HG02588 (cell line): ENCODE results near the gene MFSD6L.

Source experiments
- ATAC-seq: cut with Tn5 transposase; IDR thresholded peaks from one replicate; pipeline ENCODE4 v1.9.1; 2021; ENCODE audit warnings: mild to moderate bottlenecking, moderate library complexity; ENCODE audit not compliant: unreplicated experiment

The MFSD6L gene

DNA sequence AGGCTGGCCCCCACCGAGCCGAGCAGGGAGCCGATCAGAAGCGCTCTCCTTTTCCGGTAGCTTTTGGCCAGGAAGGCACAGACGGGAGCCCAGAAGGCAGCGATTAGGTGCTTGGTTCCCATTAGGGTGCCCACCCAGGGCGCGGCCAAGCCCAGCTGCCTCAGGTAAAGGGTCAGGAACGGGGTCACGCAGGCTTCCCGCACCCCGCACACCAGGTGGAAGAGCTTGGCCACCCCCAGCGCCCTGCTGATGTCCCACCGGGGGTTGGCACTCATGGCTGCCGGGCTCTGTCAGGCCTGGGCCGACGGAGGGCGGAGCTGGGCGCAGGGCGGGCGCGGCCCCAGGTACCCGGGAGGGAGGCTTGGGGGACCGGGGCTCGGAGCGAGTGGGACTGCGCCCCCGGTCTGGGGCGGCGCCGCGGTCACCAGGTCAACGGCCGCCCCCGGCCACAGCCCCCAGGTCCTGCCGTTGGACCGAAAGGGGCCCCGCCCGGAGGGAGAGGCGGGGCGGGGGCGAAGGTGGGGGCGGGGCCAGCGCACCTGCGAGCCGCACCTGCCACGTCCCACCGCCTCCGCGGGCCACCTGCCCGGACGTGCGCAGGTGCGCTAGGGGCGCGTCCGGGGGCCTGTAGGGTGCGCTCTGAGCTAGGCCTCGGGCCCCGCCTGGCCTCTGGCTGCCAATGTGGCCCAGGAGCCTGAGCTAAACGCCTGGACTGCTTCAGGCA, at the start of gene MFSD6L:
Gene MFSD6L (minus strand): TSS at position 520 of the 724 bp plus-strand sequence. CDS start 245 bp downstream, at position 275.
- ATAC-seq = no peak

GRCh38 chr17:8847891-8848290, 48.7 kb upstream of the MFSD6L start:
- no peak for ATAC-seq

- ATAC-seq = no peak
Observed at GRCh38 chr17:8846768-8847211, 47.6 kb upstream of the MFSD6L start.

DNA sequence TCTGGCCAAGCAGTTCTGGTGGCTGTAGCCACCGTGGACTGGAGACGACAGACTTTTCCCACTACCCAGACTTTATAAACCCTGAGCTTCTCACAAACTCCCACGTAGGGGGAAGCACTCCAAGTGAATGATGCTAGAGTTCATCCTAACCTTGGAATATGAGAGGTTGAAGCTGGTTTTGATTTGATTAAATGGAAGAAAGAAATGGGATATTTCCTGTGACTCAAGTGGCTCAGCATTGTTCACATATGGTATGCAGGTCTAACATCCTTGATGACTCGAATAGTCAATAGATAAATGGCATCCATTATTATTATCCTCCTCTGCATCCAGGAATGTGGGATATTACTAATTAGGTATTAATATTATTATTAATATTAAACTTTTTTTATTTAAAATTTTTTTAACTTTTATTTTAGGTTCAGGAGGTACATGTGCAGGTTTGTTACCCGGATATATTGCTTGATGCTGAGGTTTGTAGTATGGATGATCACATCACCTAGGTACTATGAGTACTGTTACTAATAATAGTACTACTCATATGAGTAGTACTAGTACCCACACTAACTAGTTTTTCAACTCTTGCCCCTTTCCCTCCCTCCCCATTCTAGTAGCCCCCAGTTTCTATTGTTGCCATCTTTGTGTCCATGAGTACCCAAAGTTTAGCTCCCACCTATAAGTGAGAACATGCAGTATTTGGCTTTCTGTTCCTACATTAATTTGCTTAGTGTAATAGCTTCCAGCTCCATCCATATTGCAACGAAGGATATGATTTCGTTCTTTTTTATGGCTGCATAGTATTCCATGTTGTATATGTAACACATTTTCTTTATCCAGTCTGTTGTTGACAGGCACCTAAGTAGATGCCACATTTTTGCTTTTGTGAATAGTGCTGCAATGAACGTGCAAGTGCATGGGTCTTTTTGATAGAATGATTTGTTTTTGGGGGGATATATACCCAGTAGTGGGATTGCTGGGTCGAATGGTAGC, 45.4 kb upstream of the MFSD6L start:
- ATAC-seq = no peak

DNA sequence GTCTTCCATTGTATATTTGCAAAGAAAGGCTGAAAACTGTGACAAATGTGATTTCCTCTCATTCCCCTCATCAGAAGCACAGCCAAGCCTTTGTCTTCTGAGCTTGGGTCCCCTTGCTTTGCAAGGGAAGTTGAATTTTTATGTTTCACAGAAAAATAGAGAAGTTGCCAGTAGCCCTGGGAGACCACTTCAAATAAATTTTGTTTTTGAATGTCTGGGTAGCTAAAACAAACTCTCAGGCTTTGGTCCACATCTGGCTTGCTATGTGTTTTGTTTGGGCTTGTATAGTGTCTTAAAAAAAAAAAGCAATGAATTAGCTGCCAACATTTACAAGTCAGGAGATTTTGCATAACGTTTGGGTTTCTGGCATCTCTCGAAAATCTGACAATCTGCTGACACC, 44.2 kb upstream of the MFSD6L start:
- no peak for ATAC-seq

- ATAC-seq = no peak
Observed at GRCh38 chr17:8841844-8842243, 42.7 kb upstream of the MFSD6L start.

DNA sequence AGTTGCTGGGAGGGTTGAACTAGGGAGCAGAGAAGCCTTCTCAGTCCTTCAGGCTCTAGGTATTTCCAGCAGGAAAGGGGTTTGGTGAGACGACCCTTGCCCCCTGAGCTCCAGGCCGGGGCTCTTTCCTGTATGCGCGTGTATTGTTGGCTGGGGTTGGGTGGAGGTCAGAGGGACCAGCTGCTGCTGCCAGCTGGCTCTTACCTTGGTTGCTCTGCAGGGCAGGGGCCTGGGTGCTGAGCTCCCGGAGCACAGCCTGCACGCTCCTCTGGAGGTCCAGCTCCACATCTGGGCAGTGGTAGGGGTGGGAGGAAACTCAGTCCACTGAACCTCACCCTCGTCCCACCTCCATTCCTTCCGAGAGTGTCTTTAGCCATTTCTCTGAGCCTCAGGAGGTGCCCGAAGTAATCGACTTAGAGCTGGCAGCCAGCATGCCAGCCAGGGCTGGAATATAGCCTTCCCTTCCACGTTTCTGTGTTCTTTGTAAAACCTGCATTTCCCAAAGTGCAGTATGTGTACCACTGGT, 40.3 kb upstream of the MFSD6L start:
- ATAC-seq = no peak

DNA sequence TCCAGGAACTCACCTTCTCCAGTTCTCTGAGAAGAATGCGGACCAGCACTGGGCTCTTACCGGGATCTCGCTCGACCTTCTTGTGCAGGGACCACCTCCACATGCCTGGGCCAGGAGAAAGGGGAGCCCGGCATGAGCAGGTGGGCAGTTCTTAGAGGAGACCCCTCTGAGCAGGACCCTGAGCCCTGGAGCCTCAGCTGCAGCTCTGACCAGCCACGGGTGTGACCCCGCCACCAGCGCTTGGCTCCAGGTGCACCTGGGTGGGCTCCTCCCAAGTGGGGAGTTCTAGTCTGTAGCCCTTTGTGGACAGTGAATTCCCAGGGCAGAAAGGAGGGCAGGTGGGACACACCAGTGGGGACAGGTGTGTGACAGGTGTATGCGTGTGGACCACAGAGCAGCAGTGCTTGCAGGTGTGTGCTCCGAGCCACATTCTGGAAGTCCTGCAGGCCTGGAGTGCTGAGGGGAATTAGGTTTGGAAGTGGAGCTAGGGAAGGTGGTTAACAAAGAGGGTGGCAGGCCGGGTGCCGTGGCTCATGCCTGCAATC, 39.5 kb upstream of the MFSD6L start:
- no peak for ATAC-seq

DNA sequence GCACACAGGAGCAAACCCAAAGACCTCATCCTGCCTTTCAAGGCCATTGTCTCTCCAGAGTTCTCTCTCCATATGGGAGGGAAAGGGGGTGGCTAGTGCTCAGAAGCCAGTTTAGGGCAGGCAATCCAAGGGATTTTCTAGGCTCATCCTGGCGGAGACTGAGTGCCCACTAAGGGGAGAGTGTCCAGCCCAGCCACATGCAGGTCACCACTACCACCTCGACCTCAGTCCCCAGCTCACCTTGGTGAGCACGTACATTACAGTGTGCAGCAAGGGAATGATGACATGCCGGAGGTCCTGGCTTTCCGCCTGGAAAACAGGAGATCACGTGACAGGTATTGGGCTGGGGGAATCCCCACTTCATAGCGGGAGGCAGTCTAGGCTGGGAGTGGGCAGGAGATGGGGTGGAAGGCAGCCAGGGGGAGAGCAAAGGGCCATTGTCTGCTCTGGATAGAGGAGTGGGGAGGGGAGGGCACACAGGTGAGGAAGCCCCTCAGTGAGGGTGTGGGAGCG, 38.5 kb upstream of the MFSD6L start:
- no peak for ATAC-seq

GRCh38 chr17:8836821-8837562, 37.8 kb upstream of the MFSD6L start:
- ATAC-seq = no peak

DNA sequence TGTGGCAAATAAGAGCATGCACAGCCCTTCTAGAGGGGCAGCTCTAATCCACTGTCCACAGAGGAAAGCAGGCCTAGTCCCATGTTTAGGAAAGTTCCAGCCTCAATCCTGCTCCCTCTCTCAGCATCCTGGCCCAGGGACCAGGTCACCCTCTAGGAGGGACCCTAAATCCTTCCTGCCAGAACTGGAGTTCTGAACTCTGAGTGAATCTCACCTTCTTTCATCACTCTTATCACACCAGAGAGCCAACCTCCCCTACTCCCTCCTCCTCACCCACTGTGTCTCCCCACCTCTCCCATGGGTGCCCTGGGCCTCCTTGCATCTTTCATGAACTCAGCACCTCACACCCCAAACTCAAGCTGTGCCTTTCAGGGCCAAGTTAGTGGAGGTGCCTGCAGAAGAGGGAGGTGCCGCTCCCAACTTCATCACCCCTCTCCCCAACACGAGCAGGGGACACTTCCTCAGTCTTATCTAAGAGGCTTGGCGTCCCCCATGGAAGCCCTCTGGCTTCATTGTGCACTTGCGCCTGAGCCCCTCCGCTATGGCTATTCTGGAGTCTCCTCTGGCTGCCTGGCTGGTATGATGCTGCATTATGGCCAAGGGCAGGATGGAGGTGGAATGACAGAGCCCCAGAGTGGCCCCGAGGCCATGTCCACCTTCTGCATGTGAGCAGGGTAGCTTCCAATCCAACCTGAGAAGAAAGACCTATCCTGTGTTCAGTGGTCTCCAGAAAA, 36.6 kb upstream of the MFSD6L start:
- no peak for ATAC-seq

DNA sequence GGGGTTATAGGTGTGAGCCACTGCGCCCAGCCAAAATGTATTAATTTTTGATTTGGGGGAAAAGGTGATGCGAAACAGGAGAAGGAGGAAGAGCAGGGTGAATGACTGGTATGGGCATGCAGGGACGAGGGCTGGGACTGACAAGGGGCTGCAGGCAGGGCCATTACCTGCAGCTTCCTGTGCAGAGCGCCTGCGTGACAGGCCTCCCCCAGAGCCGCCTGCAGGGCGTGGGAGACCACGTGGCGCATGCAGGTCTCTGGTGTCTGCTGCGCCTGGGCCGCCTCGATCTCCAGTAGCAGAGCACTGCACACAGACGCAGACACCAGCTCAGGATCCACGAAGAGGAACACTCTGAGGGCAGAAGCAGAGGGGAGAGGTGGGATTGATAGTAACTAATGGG, 35.9 kb upstream of the MFSD6L start:
- ATAC-seq = no peak

DNA sequence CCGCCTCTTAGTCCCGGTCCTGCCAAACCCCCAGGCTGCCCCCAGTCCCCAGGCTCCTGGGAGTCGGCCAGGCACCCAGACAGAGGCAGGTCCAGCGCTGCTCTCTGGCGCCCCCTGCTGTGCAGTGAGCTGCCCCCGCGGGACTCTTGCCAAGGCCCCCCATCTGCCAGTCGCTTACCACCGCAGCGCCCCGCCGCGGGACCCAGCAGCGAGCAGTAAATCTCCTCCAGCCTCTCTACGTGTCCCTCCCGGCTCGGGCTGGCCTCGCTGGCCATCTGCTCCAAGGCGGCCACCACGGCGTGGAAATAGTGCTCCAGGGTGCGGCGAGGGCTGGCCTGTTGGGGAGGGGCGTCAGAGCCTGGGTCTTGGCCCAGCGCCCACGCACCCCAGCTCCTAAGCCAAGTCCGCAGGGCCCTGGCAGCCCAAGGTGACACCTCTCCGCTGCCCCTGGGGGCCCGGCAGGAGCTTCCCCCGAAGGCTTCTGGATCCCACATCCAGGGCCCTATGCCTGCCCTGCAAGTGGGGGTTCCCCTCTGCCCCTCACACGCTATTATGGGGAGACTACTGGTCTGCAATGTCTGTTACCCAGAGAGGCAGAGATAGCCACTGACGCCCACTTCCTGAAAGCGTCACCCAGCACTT, 33.7 kb upstream of the MFSD6L start:
- ATAC-seq = no peak

- no peak for ATAC-seq
Observed at GRCh38 chr17:8831234-8831849, 32.2 kb upstream of the MFSD6L start.

DNA sequence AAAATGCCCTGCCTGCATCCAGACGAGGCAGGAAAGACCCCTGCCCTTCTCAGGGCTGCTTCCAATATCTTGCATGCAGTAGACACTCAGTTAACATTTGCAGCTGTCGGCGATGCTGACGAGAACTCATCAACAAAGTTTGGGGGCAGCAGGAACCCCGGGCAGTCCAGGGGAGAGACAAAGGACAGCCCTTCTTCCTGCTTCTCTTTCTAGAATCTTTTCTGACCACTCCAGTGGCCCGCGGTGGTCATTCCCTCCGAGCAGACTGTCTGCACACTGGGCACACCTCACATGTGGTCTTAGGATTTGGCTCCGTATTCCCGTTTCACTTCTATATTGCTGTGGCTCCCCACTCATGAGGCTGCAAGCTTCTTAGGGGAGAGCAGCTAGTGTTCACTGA, 31.0 kb upstream of the MFSD6L start:
- no peak for ATAC-seq

GRCh38 chr17:8829036-8829941, 30.1 kb upstream of the MFSD6L start:
- no peak for ATAC-seq

GRCh38 chr17:8828517-8828875, 29.3 kb upstream of the MFSD6L start:
- ATAC-seq = no peak
